ENCODE results near the gene ANTKMT. TPM values are rescaled to one million over a fixed set of nuclear protein-coding genes. Genes with fewer than 3 reads are reported as not detected.

The ANTKMT gene
- total RNA-seq, 1 donor from 2014 or later = 44.9 TPM

- H3K4me1 Mint-ChIP-seq (ENCODE audit: low read depth) = peaks cover 12% of the 10 kb centered on the region
- no peaks in the 10 kb centered on the region for H3K36me3 Mint-ChIP-seq (ENCODE audit: insufficient read depth)
- peaks cover 5% of the 10 kb centered on the region for H3K27me3 Mint-ChIP-seq
- DNase-seq (ENCODE audit: low spot score, unreplicated experiment) = no peak
- TF ChIP-seq, protein P1, sequence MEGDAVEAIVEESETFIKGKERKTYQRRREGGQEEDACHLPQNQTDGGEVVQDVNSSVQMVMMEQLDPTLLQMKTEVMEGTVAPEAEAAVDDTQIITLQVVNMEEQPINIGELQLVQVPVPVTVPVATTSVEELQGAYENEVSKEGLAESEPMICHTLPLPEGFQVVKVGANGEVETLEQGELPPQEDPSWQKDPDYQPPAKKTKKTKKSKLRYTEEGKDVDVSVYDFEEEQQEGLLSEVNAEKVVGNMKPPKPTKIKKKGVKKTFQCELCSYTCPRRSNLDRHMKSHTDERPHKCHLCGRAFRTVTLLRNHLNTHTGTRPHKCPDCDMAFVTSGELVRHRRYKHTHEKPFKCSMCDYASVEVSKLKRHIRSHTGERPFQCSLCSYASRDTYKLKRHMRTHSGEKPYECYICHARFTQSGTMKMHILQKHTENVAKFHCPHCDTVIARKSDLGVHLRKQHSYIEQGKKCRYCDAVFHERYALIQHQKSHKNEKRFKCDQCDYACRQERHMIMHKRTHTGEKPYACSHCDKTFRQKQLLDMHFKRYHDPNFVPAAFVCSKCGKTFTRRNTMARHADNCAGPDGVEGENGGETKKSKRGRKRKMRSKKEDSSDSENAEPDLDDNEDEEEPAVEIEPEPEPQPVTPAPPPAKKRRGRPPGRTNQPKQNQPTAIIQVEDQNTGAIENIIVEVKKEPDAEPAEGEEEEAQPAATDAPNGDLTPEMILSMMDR (IDR thresholded peaks at IDR 0.05; ENCODE audit: unreplicated experiment) = peak; percentile 51
- peak overlapping the region; percentile 54 for H3K27ac Mint-ChIP-seq
- H3K9me3 Mint-ChIP-seq (ENCODE audit: low read depth) = no peaks in the 10 kb centered on the region
- peak overlapping the region; percentile 74 for H3K4me3 Mint-ChIP-seq (ENCODE audit: low read depth)
These were observed 5.3 kb upstream of the ANTKMT start for GRCh38 chr16:715477-716199.

DNA sequence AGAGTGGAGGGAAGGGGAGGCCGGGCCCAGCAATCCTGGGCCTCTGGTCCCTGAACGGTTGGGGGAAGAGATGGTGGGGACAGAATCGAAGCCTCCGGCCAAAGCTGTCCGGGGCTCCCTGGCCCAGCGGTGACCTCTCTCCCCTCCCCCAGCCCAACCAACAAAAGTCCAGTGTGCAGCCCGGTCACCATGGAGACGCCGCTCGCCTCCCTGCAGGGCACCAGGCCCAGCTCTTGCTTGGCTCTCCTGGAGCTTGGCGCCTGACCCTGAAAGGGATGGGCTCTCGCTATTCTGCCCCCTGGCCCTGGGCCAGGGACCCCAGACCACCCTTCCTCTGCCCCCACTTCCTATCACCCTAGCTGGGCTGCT is 4.8 kb upstream of the ANTKMT start:
- H3K27ac Mint-ChIP-seq = peak overlapping the region; percentile 54
- peaks cover 12% of the 10 kb centered on the region for H3K4me1 Mint-ChIP-seq (ENCODE audit: low read depth)
- H3K9me3 Mint-ChIP-seq (ENCODE audit: low read depth) = no peaks in the 10 kb centered on the region
- H3K36me3 Mint-ChIP-seq (ENCODE audit: insufficient read depth) = no peaks in the 10 kb centered on the region
- H3K27me3 Mint-ChIP-seq = peaks cover 5% of the 10 kb centered on the region
- peak overlapping the region; percentile 74 for H3K4me3 Mint-ChIP-seq (ENCODE audit: low read depth)
- TF ChIP-seq, protein P1 (IDR thresholded peaks at IDR 0.05; ENCODE audit: unreplicated experiment) = no peak
- DNase-seq (ENCODE audit: low spot score, unreplicated experiment) = peak; percentile 57

GRCh38 chr16:716768-717325 is 4.1 kb upstream of the ANTKMT start:
- TF ChIP-seq, protein P1 (IDR thresholded peaks at IDR 0.05; ENCODE audit: unreplicated experiment) = no peak
- H3K36me3 Mint-ChIP-seq (ENCODE audit: insufficient read depth) = no peaks in the 10 kb centered on the region
- H3K4me1 Mint-ChIP-seq (ENCODE audit: low read depth) = peaks cover 12% of the 10 kb centered on the region

DNA sequence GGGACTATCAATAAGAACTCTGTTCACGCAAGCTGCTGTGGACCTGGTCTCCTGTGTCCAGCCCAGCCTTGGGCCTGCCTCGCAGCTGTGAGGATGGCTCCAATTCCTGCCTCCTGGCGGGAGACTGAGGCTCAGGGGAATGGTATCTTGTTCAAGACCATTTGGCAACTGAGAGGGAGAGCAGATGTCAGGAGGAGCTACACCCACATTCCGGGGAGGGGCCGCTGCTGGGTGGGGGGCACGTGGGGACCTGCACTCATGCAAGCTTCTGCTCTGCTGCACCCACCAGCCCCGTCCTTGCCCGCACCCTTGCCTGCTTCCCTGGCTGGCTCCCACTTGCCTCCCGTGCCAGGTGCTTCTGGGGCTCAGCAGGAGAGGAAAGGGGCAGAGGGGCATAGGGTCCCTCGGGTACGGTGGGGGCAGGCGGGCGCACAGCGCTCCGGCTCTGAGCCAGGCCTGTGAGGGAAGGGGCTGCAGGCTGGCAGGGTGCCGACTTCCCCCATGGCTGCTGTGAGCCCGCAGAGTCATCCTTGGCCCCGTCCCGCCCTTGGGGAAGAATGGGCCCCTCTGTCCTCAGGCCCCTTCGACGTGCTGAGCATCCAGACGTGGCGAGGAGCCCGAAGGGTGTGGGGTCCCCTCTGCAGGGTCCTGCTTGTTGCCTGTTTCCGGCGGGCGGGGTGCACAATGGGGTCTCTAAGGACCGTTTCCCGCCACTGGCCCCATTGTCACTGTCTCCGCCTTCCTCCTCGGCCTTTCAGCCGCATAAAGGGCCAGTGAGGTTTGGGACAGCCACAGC is 3.3 kb upstream of the ANTKMT start:
- H3K9me3 Mint-ChIP-seq (ENCODE audit: low read depth) = no peaks in the 10 kb centered on the region
- H3K27me3 Mint-ChIP-seq = peaks cover 3% of the 10 kb centered on the region
- H3K4me3 Mint-ChIP-seq (ENCODE audit: low read depth) = no peak overlapping the region
- H3K4me1 Mint-ChIP-seq (ENCODE audit: low read depth) = peaks cover 12% of the 10 kb centered on the region
- no peaks in the 10 kb centered on the region for H3K36me3 Mint-ChIP-seq (ENCODE audit: insufficient read depth)
- DNase-seq (ENCODE audit: low spot score, unreplicated experiment) = no peak
- no peak overlapping the region for H3K27ac Mint-ChIP-seq
- TF ChIP-seq, protein P1 (IDR thresholded peaks at IDR 0.05; ENCODE audit: unreplicated experiment) = no peak

More at GRCh38 chr16:716768-717325, 4.1 kb upstream of the ANTKMT start:
- H3K27ac Mint-ChIP-seq = no peak overlapping the region
- H3K4me3 Mint-ChIP-seq (ENCODE audit: low read depth) = peak overlapping the region; percentile 74
- no peak for DNase-seq (ENCODE audit: low spot score, unreplicated experiment)
- peaks cover 5% of the 10 kb centered on the region for H3K27me3 Mint-ChIP-seq
- no peaks in the 10 kb centered on the region for H3K9me3 Mint-ChIP-seq (ENCODE audit: low read depth)

DNA sequence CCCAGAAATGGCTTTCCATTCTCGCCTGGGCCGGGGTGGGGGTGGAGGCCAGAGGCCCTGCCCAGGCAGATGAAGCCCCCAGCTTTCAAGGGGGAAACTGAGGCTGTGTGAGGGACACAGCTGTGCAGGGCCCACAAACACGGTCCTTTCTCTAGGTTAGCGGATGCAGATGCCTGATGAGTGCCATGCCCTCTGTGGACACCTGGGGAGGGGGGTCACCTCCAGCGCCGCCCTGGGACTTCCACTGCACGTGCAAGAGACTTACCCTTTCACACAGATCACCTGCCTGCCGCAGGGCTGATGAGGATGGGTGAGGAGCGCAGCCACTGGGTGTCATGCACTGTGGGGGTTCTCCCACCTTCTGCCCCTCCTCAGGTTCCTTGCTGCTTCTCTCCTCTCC is 2.6 kb upstream of the ANTKMT start:
- H3K9me3 Mint-ChIP-seq (ENCODE audit: low read depth) = no peaks in the 10 kb centered on the region
- H3K27ac Mint-ChIP-seq = no peak overlapping the region
- no peak overlapping the region for H3K4me3 Mint-ChIP-seq (ENCODE audit: low read depth)

More for the DNA sequence above, 2.6 kb upstream of the ANTKMT start:
- H3K36me3 Mint-ChIP-seq (ENCODE audit: insufficient read depth) = no peaks in the 10 kb centered on the region
- TF ChIP-seq, protein P1 (IDR thresholded peaks at IDR 0.05; ENCODE audit: unreplicated experiment) = no peak
- peaks cover 12% of the 10 kb centered on the region for H3K4me1 Mint-ChIP-seq (ENCODE audit: low read depth)
- no peak for DNase-seq (ENCODE audit: low spot score, unreplicated experiment)
- H3K27me3 Mint-ChIP-seq = no peaks in the 10 kb centered on the region

Measured in progenitor cell of endocrine pancreas (in vitro differentiated cells).